Natural killer cell (primary cell): ENCODE data around the gene FIBP. TPM values are rescaled to one million over a fixed set of nuclear protein-coding genes. Genes with fewer than 3 reads are reported as not detected.
A peak's percentile ranks its signal among the peaks of the same experiment; 100 is the strongest.

Source experiments
- ATAC-seq, 3 donors: fragments of 150-1000 bp in 2 of 3; fragments of 200-7000 bp in 1 of 3; cut with Tn5 transposase; 1 replicate in 1 of 3; 2 replicates in 2 of 3; pipeline ENCODE4 v1.10.0; 2021; ENCODE audit warnings: mild to moderate bottlenecking in 2 of 3, moderate library complexity in 2 of 3
- DNase-seq, 2 donors: peaks; one replicate each; pipeline versions ENCODE4 v3.0.0 to v3.0.0-alpha.2; 2013 to 2021; ENCODE audit warnings: mixed read lengths in 1 of 2
- H3K27ac ChIP-seq: one replicate; pipeline ENCODE4 v1.5.1; 2013; ENCODE audit warnings: mild to moderate bottlenecking, low read length
- H3K27me3 ChIP-seq: one replicate; pipeline ENCODE4 v1.6.1; 2013; ENCODE audit warnings: low read length; ENCODE audit not compliant: control insufficient read depth, insufficient read depth
- H3K36me3 ChIP-seq: one replicate; pipeline ENCODE4 v1.6.1; 2013; ENCODE audit warnings: low read length; ENCODE audit not compliant: control insufficient read depth, insufficient read depth
- H3K4me1 ChIP-seq: one replicate; pipeline ENCODE4 v1.6.1; 2013; ENCODE audit warnings: low read length; ENCODE audit not compliant: control insufficient read depth, insufficient read depth
- H3K4me3 ChIP-seq: one replicate; pipeline ENCODE4 v1.5.1; 2013; ENCODE audit warnings: low read length
- H3K9me3 ChIP-seq: one replicate; pipeline ENCODE4 v1.6.1; 2013; ENCODE audit warnings: low read length; ENCODE audit not compliant: control insufficient read depth, insufficient read depth
- H3K27ac Mint-ChIP-seq, 2 donors: one replicate each; pipeline ENCODE4 v1.8.0; 2022; ENCODE audit warnings: mild to moderate bottlenecking in 2 of 2, mixed read lengths in 2 of 2, moderate library complexity in 1 of 2
- H3K27me3 Mint-ChIP-seq, 2 donors: one replicate each; pipeline ENCODE4 v1.8.0; 2022; ENCODE audit warnings: low read depth in 2 of 2, mixed read lengths in 2 of 2
- H3K36me3 Mint-ChIP-seq: one replicate; pipeline ENCODE4 v1.8.0; 2022; ENCODE audit warnings: mixed read lengths
- H3K4me1 Mint-ChIP-seq, 2 donors: one replicate each; pipeline ENCODE4 v1.8.0; 2022; ENCODE audit warnings: mixed read lengths in 2 of 2
- H3K4me3 Mint-ChIP-seq: one replicate; pipeline ENCODE4 v1.8.0; 2022; ENCODE audit warnings: mild to moderate bottlenecking, moderate library complexity, mixed read lengths
- H3K9me3 Mint-ChIP-seq, 2 donors: one replicate each; pipeline ENCODE4 v1.8.0; 2022; ENCODE audit warnings: mixed read lengths in 2 of 2
- CTCF ChIP-seq: fragments of 200-600 bp; IDR thresholded peaks from one replicate; pipeline ENCODE4 v1.8.0; 2022; ENCODE audit warnings: antibody characterized with exemption
- WGBS: methylation state at CpG from one replicate; pipeline ENCODE4 v1.1.7; 2013; ENCODE audit warnings: missing lambda C conversion rate; ENCODE audit not compliant: insufficient coverage; 5-methylcytosine and 5-hydroxymethylcytosine counted together
- intact Hi-C: fragments of 100-400 bp; cut with micrococcal nuclease; formaldehyde crosslinking; loops from one replicate; pipeline ENCODE4 v1.14.2; 2022
- total RNA-seq, 4 donors: library from RNA; stranded (reverse); fragments of 120-200 nt in 1 of 4; gene quantifications; one replicate each; pipeline versions ENCODE4 v1.2.3 to v1.2.4, GENCODE V29; 2013 to 2022

The FIBP gene
- total RNA-seq, 3 donors from 2014 or later (not counting 1 experiment from before 2014, with no cell fraction given): 36.5 to 47.9 (median 45.7) TPM

DNA sequence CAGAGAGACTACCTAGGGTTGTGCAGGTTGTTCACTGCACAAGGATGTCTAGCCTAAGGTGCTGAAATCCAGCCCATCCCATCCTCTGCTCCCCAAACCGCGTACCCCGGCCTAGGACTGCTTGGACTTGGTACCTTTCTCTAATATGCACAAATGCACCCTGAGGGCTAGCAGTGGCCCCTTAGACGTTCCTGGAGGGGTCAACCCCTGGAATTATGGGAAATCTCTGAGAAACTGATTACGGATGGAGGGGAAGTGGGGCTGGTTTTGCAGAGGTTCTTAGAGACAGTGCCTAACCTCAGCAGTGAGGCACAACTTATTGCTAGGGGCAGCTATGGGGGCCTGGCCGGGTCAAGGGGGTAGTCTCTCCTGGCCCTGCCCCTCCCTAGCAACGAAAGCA is 28.1 kb upstream of the FIBP start:
- Mint-ChIP-seq H3K27me3 (no peaks in the 10 kb centered on the region), H3K4me3 (peak overlapping the region; percentile 65), H3K4me1 (peaks cover 24 to 41% of the 10 kb centered on the region in 2 donors), H3K27ac (peak overlapping the region in 1 of 2 donors; percentile 43), H3K9me3 (no peaks in the 10 kb centered on the region), H3K36me3 (no peaks in the 10 kb centered on the region)
- no peak for TF ChIP-seq CTCF
- DNase-seq: no peak
- H3K9me3 ChIP-seq: no peaks in the 10 kb centered on the region
- H3K27me3 ChIP-seq: no peaks in the 10 kb centered on the region
- no peak for ATAC-seq
- H3K27ac ChIP-seq: no peak overlapping the region
- WGBS: 89% methylated on average over 4 of the region's 7 CpGs
- intact Hi-C loops: loop anchor here (5.0 kb wide), 1 partner anchor 59 kb away; the partner anchor contains the start of gene CFL1
- H3K4me1 ChIP-seq: peaks cover 53% of the 10 kb centered on the region
- peaks cover 12% of the 10 kb centered on the region for H3K36me3 ChIP-seq
- no peak overlapping the region for H3K4me3 ChIP-seq

GRCh38 chr11:65915821-65916251 is 27.6 kb upstream of the FIBP start:
- DNase-seq (no peak), ATAC-seq (no peak)
- no peak overlapping the region for H3K4me3 Mint-ChIP-seq
- peaks cover 24 to 41% of the 10 kb centered on the region in 2 donors for H3K4me1 Mint-ChIP-seq
- no peaks in the 10 kb centered on the region for H3K36me3 Mint-ChIP-seq
- no peaks in the 10 kb centered on the region for H3K9me3 Mint-ChIP-seq
- Histone ChIP-seq H3K4me3 (no peak overlapping the region), H3K27ac (no peak overlapping the region), H3K4me1 (peaks cover 47% of the 10 kb centered on the region), H3K27me3 (no peaks in the 10 kb centered on the region), H3K9me3 (no peaks in the 10 kb centered on the region), H3K36me3 (peaks cover 8% of the 10 kb centered on the region)
- no peaks in the 10 kb centered on the region for H3K27me3 Mint-ChIP-seq
- 54% methylated on average over 13 of the region's 13 CpGs for WGBS
- TF ChIP-seq CTCF: no peak
- no peak overlapping the region for H3K27ac Mint-ChIP-seq
- intact Hi-C loops: loop anchor here (5.0 kb wide), 1 partner anchor 59 kb away; the partner anchor contains the start of gene CFL1

- no peaks in the 10 kb centered on the region for H3K27me3 Mint-ChIP-seq
- ATAC-seq (no peak), DNase-seq (no peak)
- no peak overlapping the region for H3K4me3 ChIP-seq
- no peaks in the 10 kb centered on the region for H3K9me3 ChIP-seq
- no peaks in the 10 kb centered on the region for H3K36me3 Mint-ChIP-seq
- H3K36me3 ChIP-seq: peaks cover 3% of the 10 kb centered on the region
- peaks cover 18 to 36% of the 10 kb centered on the region in 2 donors for H3K4me1 Mint-ChIP-seq
- no peak overlapping the region for H3K4me3 Mint-ChIP-seq
- intact Hi-C loops: loop anchor here (5.0 kb wide), 1 partner anchor 58 kb away; the partner anchor contains the start of gene CFL1
- H3K27ac ChIP-seq: no peak overlapping the region
- H3K4me1 ChIP-seq: peaks cover 41% of the 10 kb centered on the region
- H3K27me3 ChIP-seq: no peaks in the 10 kb centered on the region
- peak overlapping the region; percentile 43 to 65 for H3K27ac Mint-ChIP-seq
- TF ChIP-seq CTCF: no peak
- H3K9me3 Mint-ChIP-seq: no peaks in the 10 kb centered on the region
- WGBS: 66% methylated on average over 10 of the region's 10 CpGs
These were observed 27.0 kb upstream of the FIBP start for GRCh38 chr11:65915101-65915820.
